HG03135 (cell line): ENCODE measurements around the gene SLC15A2.
"Not testable (repeated sequence)": the region's sequence is repeated elsewhere in the genome, so short reads cannot be mapped to it uniquely, and the experiment has no call there.

Source experiments
- ATAC-seq: cut with Tn5 transposase; IDR thresholded peaks from one replicate; pipeline ENCODE4 v1.9.1; 2021; ENCODE audit warnings: mild to moderate bottlenecking, moderate library complexity; ENCODE audit not compliant: unreplicated experiment

Gene SLC15A2

DNA sequence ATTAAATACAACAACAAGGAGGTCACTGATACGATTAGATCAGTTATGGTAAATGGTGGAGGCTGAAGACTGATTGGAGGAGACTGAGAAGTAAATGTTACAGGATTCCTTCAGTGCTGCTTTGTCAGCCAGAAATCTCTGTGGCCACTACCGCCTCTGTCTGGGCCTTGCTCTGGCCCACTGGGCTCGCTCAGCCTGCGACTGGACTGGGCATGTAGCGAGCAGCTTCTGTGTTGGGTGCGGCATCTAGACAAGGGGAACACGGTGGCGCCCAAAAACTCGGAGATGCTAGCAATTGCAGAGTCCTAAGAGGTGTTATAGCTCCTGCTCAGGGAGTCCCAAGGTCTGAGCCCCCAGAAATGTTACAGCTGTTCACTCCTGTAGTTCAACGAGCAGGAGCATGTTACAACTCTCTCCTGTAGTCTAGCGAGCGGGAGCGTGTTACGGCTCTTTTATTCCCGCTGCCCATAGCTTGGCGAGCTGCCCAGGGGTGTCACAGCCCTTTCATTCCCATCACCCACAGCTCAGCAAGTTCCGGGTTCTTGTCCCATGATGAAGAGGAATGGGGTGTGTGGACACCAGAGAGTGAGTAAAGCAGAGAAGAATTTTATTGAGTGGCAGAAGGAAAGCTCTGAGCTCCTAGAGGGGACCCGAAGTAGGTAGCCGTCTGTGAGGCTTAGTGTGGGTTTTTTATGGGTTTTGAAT is 24.7 kb downstream of the SLC15A2 start:
- no peak for ATAC-seq

DNA sequence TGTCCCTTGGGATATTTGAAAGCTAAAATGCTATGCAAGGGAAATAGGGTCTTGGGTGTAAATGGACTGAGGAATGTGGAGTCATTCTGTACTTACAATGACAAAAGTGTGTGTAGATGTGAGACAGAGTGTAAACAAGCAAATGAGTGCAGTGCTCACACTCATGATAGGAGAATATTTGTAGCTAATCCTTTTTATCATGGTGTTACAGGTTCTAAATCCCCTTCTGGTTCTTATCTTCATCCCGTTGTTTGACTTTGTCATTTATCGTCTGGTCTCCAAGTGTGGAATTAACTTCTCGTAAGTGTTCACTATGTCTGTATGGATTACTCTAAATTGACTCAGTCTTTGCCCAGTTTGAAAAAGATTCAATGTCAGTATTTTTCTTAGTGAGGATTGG is 30.5 kb downstream of the SLC15A2 start:
- no peak for ATAC-seq

DNA sequence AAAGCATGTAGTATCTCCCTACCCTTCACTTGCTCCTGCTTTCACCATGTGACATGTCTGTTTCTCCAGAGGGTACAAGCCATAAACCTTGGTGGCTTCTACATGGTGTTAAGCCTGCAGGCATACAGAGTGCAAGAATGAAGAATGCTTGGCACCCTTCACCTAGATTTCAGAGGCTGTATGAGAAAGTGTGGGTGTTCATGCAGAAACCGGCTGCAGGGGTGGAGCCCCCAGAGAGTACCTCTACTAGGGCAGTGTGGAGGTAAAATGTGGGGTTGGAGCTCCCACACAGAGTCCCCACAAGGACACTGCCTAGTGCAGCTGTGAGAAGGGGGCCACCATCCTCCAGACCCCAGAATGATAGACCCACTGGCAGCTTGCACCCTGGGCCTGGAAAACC is 32.2 kb downstream of the SLC15A2 start:
- ATAC-seq: no peak

DNA sequence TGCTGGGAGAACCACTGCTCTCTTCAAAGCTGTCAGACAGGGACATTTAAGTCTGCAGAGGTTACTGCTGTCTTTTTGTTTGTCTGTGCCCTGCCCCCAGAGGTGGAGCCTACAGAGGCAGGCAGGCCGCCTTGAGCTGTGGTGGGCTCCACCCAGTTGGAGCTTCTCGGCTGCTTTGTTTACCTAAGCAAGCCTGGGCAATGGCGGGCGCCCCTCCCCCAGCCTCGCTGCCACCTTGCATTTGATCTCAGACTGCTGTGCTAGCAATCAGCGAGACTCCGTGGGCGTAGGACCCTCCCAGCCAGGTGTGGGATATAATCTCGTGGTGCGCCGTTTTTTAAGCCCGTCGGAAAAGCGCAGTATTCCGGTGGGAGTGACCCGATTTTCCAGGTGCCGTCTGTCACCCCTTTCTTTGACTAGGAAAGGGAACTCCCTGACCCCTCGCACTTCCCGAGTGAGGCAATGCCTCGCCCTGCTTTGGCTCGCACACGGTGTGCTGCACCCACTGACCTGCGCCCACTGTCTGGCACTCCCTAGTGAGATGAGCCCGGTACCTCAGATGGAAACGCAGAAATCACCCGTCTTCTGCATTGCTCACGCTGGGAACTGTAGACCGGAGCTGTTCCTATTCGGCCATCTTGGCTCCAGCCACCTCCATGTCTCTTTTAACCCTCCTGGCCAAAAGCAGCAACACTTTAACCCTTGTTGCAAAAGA is 44.1 kb downstream of the SLC15A2 start:
- ATAC-seq: not testable (repeated sequence)

DNA sequence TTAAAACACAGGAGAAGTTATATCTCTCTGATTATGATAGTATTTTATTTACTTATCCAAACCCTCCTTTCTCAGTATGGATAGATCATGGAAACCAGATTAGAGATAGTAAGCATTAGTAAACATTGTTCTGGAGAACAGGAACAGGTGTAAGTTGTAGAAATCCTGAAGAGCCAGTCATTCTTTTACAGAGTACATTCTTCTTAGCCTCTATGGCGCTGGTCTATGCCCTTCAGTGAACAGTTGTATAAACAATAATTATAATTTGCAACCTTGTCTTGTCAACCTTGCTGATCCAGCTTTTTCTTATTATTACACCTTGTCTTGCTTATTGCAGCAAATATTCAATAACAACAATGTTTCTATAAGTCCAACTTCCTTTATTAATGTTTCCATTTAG is 47.4 kb downstream of the SLC15A2 start:
- no peak for ATAC-seq

DNA sequence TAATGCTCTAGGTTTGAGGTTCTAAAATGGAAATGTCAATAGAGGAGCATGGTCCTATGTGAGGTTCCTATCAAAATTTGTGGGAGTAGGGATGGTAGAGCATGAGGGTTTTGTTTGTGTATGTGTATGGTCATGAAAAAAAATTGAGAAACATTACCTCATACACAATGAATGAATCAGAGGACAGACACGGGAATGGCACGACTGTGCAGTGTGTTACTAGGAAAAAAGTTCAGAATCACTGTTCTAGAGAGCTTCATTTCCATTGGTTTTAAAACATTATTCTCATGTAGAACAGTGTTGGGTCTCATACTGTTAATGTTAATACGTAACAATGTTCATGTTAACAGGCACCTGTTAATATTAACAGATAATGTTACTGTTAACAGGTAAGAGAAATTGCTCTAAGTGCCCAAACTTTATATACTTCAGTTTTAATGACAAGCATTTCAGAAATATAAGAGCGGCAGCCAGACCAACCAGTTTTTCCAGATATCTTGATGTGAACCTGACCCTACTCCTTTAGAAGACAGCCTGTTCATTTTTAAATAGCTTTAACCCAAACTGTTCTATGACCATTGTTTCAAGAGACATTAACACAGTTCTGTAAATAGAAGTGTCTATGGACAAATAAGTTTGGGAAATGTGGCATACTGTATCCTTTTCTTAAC is 48.0 kb downstream of the SLC15A2 start:
- no peak for ATAC-seq

DNA sequence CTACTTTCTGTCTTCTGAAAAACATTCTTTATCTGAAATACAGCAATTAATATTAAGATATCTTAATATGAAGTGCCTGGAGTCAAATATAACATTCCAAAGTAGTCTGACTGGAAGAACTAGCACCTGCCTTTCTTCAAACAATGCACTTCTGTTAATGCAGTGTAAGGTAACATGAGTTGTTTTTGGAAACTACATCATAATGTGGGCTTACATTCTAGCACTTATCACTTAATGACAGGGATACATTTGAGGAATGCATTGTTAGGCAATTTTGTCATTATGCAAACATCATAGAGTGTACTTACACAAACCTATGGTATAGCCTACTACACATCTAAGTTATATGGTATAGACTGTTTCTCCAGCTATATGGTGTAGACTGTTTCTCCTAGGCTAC is 49.2 kb downstream of the SLC15A2 start:
- ATAC-seq: no peak

DNA sequence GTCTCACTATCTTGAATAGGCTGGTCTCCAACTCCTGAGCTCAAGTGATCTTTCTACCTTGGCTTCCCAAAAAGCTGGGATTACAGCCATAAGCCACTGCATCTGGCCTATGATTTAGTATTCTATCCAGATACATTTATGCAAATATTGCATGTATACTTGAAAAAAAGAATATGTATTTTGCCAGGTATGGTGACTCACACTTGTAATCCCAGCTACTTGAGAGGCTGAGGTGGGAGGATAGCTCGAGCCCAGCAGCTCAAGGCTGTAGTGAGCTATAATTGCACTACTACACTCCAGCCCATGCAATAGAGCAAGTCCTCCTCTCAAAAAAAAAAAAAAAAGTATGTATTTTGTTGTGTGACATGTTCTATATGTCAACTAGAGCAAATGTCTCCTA is 54.4 kb downstream of the SLC15A2 start:
- no peak for ATAC-seq

DNA sequence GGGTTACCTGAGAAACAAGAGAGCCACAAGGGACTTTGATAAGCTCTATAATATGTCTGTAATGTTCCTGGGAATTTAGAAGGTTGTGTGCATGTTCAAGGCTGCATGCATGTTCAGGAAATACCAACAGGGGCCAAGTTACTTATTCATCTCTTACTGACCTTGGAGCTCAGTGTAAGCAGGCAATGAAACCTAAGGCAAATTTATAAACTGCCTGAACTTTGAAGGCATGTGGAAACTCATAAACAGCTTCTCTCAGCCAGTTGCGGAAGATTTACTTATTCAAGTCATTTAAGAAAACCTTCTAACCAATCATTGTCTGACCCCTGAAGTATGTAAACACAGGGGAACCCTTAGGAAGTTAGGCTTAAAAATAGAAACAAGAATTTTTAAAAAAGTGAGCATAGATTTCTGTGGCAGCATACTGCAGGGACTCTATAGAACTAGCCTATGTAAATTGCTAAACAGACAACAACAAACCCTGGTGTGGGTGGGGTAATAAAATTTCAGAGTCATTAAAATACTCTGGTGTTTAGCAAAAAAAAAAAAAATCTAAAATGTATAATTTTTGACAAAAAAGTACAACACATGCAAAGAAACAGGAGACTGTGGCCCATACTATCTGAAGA is 57.2 kb downstream of the SLC15A2 start:
- ATAC-seq: no peak

DNA sequence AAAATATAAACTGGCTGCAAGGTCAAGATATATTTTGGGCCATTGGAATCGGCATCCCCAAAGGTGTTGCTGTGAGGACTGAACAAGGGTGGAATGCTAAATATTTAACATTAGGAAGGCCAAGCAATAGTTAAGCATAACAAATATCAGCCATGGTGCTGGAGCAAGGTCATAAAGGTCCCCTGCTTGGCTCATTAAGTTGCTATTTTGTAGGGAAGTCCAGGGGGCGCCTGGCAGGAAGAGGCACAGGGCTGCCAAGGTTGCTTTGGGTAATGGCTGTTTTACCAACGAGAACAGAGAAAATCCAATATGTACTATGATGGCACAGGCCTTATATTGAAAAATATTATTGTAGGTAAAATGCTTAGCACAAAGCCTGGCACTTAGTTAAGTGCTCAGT is 62.2 kb downstream of the SLC15A2 start:
- no peak for ATAC-seq

DNA sequence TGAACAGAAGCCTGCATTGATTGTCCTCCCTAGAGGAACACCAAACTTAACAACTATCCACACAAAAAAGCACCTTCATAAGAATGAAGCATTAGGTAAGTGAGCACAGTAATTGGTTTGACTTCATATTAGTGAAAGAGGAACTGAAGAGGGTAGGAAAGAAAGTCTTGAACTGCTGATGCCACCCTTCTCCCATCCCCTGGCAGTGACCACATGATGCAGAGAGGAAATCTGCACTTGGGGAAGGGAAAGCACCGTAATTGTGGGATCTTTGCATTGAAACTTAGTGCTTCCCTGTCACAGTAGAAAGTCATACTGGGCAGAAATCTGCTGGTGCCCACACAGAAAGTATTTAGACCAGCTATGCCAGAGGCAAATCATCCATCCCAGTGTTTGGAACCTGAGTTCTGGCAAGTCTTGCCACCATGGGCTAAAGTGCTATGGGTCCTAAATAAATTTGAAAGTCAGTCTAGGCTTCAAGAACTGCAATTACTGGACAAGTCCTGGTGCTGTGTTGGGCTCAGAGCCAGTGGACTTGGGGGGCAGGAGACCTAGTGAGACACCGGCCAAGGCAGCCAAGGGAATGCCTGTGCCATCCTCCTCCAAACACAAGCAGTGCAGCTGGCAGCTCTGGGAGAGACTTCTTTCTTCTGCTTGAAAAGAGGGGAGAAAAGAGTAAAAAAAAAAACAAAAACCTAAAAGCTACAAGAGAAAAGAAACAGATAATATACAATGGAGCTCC is 63.6 kb downstream of the SLC15A2 start:
- no peak for ATAC-seq

DNA sequence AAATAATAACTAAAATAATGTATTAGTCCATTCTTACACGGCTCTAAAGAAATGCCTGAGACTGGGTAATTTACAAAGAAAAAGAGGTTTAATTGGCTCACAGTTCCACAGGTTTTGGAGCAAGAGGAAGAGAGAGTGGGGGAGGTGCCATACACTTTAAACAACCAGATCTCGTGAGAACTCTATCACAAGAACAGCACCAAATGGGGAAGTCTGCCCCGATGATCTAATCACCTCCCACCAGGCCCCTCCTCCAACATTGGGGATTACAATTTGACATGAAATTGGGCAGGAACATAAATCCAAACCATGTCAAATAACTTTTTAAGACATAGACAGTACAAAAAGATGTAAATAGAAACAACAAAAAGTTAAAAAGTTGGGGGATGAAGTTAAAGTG is 64.6 kb downstream of the SLC15A2 start:
- ATAC-seq: no peak

DNA sequence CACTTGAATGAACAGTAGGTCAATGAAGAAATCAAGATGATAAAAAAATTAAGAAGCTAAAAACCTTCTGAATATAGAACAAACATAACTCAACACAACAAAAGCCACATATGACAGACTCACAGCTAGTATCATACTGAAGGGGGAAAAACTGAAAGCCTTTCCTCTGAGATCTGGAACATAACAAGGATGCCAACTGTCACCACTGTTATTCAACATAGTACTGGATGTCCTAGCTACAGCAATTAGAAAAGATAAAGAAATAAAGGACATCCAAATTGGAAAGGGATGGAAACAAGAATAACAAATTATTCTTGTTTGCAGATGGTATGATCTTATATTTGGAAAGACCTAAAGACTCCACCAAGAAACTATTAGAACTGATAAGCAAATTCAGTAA is 67.1 kb downstream of the SLC15A2 start:
- no peak for ATAC-seq

DNA sequence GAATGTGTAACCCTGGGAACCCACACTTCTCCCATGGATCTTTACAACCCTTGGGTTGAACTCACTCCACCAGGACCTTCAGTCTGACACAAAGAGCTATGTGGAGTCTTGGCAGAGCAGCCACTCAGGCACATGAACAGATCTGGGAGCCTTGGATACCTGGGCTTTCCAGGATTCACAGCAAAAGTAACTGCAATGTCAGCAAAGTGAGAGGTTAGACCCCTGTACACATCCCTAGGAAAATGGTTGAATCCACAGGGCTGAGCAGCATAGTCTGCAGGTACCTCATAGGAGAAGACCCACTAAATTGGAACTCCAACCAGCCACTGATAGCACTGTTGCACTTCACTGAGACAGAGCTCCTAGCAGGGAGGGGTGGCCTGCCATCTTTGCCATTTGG is 68.2 kb downstream of the SLC15A2 start:
- ATAC-seq: no peak

DNA sequence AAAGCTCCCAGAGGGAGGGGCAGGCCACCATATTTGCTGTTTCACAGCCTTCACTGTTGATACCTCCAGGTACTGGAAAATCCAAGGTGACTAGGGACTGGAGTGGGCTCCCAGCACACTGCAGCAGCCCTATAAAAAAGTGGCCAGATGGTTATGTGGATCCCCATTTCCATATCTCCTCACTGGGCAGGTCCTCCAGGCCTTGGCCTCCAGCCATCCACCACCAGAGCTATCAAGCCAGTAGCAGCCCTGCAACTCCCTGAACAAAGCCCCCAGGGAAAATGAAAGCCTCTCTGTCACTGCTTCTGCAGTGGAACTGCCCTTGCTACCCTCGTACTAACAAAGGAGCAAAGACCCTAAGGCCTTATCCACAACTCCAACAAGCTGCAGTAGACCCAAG is 69.4 kb downstream of the SLC15A2 start:
- ATAC-seq: no peak

DNA sequence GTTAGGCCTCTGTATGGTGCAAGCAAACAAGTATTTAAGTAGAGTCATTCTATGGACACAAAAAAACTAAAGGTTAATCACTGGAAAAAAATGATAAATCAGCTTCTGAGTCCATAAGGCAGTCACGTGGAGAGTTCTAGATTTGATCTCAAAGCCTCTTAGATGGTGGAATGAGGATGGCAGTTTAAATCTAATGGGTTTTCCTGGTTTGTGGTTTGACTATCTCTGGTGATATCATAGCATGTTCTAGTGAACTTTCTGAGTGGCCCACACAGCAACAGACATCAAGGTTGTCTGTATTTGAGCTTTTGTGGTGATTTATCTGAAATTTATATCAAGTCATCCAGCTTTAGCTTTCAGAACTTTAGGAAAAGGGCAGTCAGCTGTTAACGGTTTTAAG is 75.4 kb downstream of the SLC15A2 start:
- ATAC-seq: no peak

DNA sequence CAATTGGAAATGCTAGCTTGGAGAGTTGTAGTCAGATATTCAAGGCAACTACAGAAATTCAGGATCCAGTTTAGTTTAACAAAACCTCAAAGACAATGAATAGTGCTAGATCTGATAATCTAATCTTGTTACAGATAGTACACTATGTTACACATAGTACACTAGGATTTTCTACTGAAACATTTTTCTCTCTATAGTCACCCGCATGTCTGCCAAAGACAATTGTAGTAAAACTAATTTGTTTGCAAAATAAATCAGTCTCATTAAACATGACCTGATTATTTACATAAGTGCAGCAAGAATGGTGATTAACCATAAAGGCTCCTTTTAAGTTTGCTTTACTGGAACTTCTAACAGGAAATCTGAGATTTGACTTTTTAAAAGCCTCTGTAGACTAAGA is 75.8 kb downstream of the SLC15A2 start:
- no peak for ATAC-seq

DNA sequence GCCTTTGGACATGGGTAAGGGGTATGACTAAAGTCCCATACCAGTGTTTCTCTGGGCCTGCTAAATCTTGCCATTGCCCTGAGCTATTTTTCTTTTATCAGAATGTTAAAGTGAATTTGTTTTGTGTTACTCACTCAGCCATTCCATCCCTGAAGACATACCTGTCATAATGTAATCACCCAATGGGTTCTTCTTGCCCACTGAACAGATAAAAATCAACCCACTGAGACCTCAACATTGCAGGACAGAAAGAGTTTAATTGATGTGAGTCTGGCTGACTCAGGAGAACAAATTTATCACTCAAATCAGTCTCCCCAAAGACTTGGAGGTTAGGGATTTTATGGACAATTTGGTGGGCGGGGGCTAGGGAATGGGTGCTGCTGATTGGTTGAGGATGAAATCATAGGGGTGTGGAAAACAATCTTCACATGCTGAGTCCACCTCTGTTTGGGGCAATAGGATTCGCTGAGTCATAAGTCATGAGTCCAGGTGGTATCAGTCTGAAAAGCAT is 80.5 kb downstream of the SLC15A2 start:
- ATAC-seq: no peak

DNA sequence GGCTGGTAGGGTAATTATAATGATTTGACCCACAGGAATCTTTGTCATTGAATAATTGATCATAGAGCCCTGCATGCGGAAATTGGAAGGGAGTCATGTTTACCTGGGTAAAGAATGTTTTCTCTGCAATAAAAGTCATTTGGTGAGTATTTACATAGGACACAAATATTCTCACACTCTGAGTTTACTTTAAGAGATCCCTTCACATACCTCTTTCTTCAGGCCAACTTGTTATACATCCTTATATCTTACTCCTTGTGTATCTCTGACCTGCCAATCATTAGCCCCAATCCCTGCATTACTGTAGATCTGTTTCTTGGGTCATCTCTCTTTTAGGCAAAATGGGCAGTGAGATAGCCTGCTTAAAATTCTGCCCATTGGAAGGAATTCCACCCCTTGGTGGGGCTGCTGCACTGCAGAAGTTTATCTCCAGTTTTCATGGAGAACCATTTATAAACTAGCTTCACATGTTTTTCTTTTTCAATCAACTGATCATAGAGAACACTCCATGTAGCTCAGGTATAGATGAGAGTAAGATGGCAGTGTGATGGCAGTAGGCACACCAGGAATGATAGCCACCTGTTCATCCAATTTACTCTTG is 81.6 kb downstream of the SLC15A2 start:
- ATAC-seq: no peak

DNA sequence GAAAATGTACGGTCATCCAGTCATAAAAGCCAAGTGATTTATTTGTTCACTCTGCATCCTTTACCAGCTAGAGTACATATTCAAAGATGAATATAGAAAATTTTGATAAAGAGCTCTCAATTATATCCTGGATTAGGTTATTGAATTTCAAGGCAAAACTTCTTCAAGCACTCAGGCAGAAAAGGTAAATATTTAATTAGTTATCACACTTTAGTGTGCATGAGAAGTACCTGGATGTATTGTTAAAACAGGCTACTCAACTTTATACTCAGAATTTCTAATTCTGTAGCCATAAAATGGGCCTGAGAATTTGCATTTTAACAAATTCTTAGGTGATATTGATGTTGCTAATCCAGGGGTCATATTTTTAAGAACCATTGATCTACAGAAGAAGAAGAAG is 82.5 kb downstream of the SLC15A2 start:
- no peak for ATAC-seq
